H1 (cell line): ENCODE measurements around the gene AGPS. TPM values are rescaled to one million over a fixed set of nuclear protein-coding genes. Genes with fewer than 3 reads are reported as not detected.

Experiments
- CTCF ChIA-PET: fragments of 300-600 bp; sonication (Branson Sonifier 250); formaldehyde crosslinking; loops from one replicate; lab custom pipeline; 2021; ENCODE audit not compliant: partially characterized antibody; lab: Charles Lee
- POLR2A ChIA-PET: fragments of 300-600 bp; sonication (Branson Sonifier 250); formaldehyde crosslinking; loops from one replicate; lab custom pipeline; 2021; ENCODE audit warnings: inconsistent platforms; ENCODE audit not compliant: partially characterized antibody; lab: Charles Lee
- DNase-seq, 2 experiments: peaks; one replicate each; pipeline versions ENCODE4 v3.0.0 to v3.0.0-alpha.2; 2010 to 2022; ENCODE audit warnings: low spot score in 2 of 2, low read depth in 1 of 2, mixed read lengths in 1 of 2
- FAIRE-seq: peaks from 2 replicates; lab custom pipeline; 2011; peaks lifted over from hg19 to GRCh38; lab: Jason Lieb, UNC
- H2AFZ ChIP-seq: 2 replicates; pipeline ENCODE4 v1.8.1; 2012; ENCODE audit warnings: low read length, inconsistent platforms
- H2AK5ac ChIP-seq: 2 replicates; pipeline ENCODE4 v1.6.1; 2013; ENCODE audit warnings: low read depth, low read length
- H2BK120ac ChIP-seq: replicated peaks from 2 replicates; pipeline ENCODE3; 2013; ENCODE audit warnings: low read depth, low read length, inconsistent platforms
- H2BK12ac ChIP-seq: 2 replicates; pipeline ENCODE4 v1.6.1; 2013; ENCODE audit warnings: low read depth, low read length
- H2BK15ac ChIP-seq: 2 replicates; pipeline ENCODE4 v1.6.1; 2013; ENCODE audit warnings: low read length
- H2BK20ac ChIP-seq: 2 replicates; pipeline ENCODE4 v1.6.1; 2013; ENCODE audit warnings: low read length
- H2BK5ac ChIP-seq: 2 replicates; pipeline ENCODE4 v1.6.1; 2013; ENCODE audit warnings: low read depth, low read length
- H3K14ac ChIP-seq: 2 replicates; pipeline ENCODE4 v1.6.1; 2013; ENCODE audit warnings: inconsistent platforms; ENCODE audit not compliant: insufficient read length
- H3K18ac ChIP-seq: 2 replicates; pipeline ENCODE4 v1.6.1; 2013; ENCODE audit warnings: low read length; ENCODE audit errors: extremely low read depth
- H3K23ac ChIP-seq: 2 replicates; pipeline ENCODE4 v1.6.1; 2013; ENCODE audit warnings: inconsistent platforms; ENCODE audit not compliant: insufficient read length
- H3K23me2 ChIP-seq: 2 replicates; pipeline ENCODE4 v1.6.1; 2013; ENCODE audit warnings: low read depth, low read length
- H3K27ac ChIP-seq: 2 replicates; pipeline ENCODE4 v1.6.1; 2011; ENCODE audit warnings: low read depth, low read length, inconsistent platforms
- H3K27me3 ChIP-seq, 4 experiments: replicated peaks in 1 of 4; 1 replicate in 1 of 4; 2 replicates in 3 of 4; pipeline versions ENCODE4 v1.6.1 to v1.8.1; 2011 to 2013; ENCODE audit warnings: low read length in 3 of 4, mild to moderate bottlenecking in 3 of 4, inconsistent platforms in 2 of 4, mixed read lengths in 2 of 4, moderate library complexity in 1 of 4; ENCODE audit not compliant: control insufficient read depth in 3 of 4, insufficient read depth in 3 of 4; ENCODE audit errors: extremely low read depth in 1 of 4
- H3K36me3 ChIP-seq, 4 experiments: 2 replicates each; pipeline versions ENCODE4 v1.6.1 to v1.8.1; 2011 to 2013; ENCODE audit warnings: mild to moderate bottlenecking in 4 of 4, low read length in 3 of 4, moderate library complexity in 2 of 4, control low read depth in 1 of 4, inconsistent platforms in 1 of 4; ENCODE audit not compliant: insufficient read depth in 4 of 4, control insufficient read depth in 2 of 4
- H3K4ac ChIP-seq: replicated peaks from 2 replicates; pipeline ENCODE3; 2013; ENCODE audit warnings: low read length, low read depth, mixed read lengths, inconsistent platforms; ENCODE audit not compliant: insufficient read length
- H3K4me1 ChIP-seq, 4 experiments: replicated peaks in 1 of 4; 1 replicate in 1 of 4; 2 replicates in 3 of 4; pipeline versions ENCODE4 v1.6.1 to v1.8.1; 2011 to 2013; ENCODE audit warnings: low read length in 3 of 4, inconsistent platforms in 2 of 4, mixed read lengths in 1 of 4; ENCODE audit not compliant: insufficient read depth in 4 of 4, control insufficient read depth in 3 of 4
- H3K4me2 ChIP-seq, 2 experiments: 2 replicates each; pipeline versions ENCODE4 v1.6.1 to v1.8.1; 2011 to 2013; ENCODE audit warnings: low read depth in 2 of 2, low read length in 2 of 2, control low read depth in 1 of 2, inconsistent platforms in 1 of 2, mild to moderate bottlenecking in 1 of 2; ENCODE audit not compliant: insufficient read depth in 1 of 2
- H3K4me3 ChIP-seq, 4 experiments: fragments of 200-600, 300-600 bp in 1 of 4; sonication (generic), shearing (Covaris generic), sonication (Bioruptor Twin) in 1 of 4; 2 replicates each; pipeline versions ENCODE4 v1.5.1 to v1.8.1; 2011 to 2016; ENCODE audit warnings: low read length in 4 of 4, low read depth in 3 of 4, control low read depth in 2 of 4, inconsistent platforms in 2 of 4, mild to moderate bottlenecking in 2 of 4, mixed read lengths in 1 of 4, moderate library complexity in 1 of 4; ENCODE audit not compliant: insufficient read depth in 2 of 4; ENCODE audit errors: extremely low read depth in 1 of 4
- H3K56ac ChIP-seq: replicated peaks from 2 replicates; pipeline ENCODE3; 2013; ENCODE audit warnings: low read depth, mild to moderate bottlenecking, mixed read lengths, low read length, inconsistent platforms; ENCODE audit not compliant: insufficient read length
- H3K79me1 ChIP-seq: 2 replicates; pipeline ENCODE4 v1.6.1; 2013; ENCODE audit warnings: low read depth, low read length, control low read depth
- H3K79me2 ChIP-seq, 2 experiments: 2 replicates each; pipeline versions ENCODE4 v1.6.1 to v1.8.1; 2012 to 2013; ENCODE audit warnings: low read length in 2 of 2, mild to moderate bottlenecking in 2 of 2, inconsistent platforms in 1 of 2; ENCODE audit not compliant: insufficient read depth in 2 of 2, control insufficient read depth in 1 of 2
- H3K9ac ChIP-seq, 4 experiments: replicated peaks in 1 of 4; 1 replicate in 1 of 4; 2 replicates in 3 of 4; pipeline versions ENCODE4 v1.6.1 to v1.8.1; 2011 to 2013; ENCODE audit warnings: low read depth in 3 of 4, low read length in 3 of 4, control low read depth in 2 of 4, mild to moderate bottlenecking in 2 of 4, moderate library complexity in 2 of 4, inconsistent platforms in 1 of 4; ENCODE audit errors: extremely low read depth in 1 of 4
- H3K9me3 ChIP-seq, 2 experiments: 2 replicates each; pipeline versions ENCODE4 v1.6.1 to v1.8.1; 2012 to 2013; ENCODE audit warnings: mild to moderate bottlenecking in 2 of 2, moderate library complexity in 2 of 2, control low read depth in 1 of 2, inconsistent platforms in 1 of 2, low read depth in 1 of 2, low read length in 1 of 2, mixed read lengths in 1 of 2; ENCODE audit not compliant: insufficient read depth in 2 of 2
- H4K20me1 ChIP-seq, 2 experiments: replicated peaks in 1 of 2; 2 replicates each; pipeline versions ENCODE3 to v1.8.1; 2011 to 2013; ENCODE audit warnings: inconsistent platforms in 2 of 2, low read length in 2 of 2, mild to moderate bottlenecking in 1 of 2; ENCODE audit not compliant: insufficient read depth in 2 of 2, control insufficient read depth in 1 of 2
- H4K5ac ChIP-seq: 2 replicates; pipeline ENCODE4 v1.6.1; 2013; ENCODE audit warnings: low read length, low read depth, mixed read lengths, inconsistent platforms; ENCODE audit not compliant: insufficient read length
- H4K8ac ChIP-seq: 2 replicates; pipeline ENCODE4 v1.8.0; 2013; ENCODE audit warnings: mild to moderate bottlenecking, moderate library complexity, low read length, inconsistent platforms; ENCODE audit not compliant: insufficient read depth; ENCODE audit errors: extremely low read depth
- H4K91ac ChIP-seq: replicated peaks from 2 replicates; pipeline ENCODE3; 2013; ENCODE audit warnings: low read length, mixed read lengths, inconsistent platforms; ENCODE audit not compliant: insufficient read length
- BACH1 ChIP-seq: IDR thresholded peaks from 2 replicates; pipeline ENCODE4 v1.6.1; 2012; ENCODE audit warnings: low read length, improper control_type of control experiment
- E2F6 ChIP-seq: IDR thresholded peaks from 2 replicates; pipeline ENCODE4 v1.6.1; 2012; ENCODE audit warnings: inconsistent platforms
- HDAC2 ChIP-seq, 2 experiments: fragments of 300-600 bp in 1 of 2; sonication (generic) in 1 of 2; IDR thresholded peaks; 2 replicates each; pipeline ENCODE4 v1.6.1; 2011 to 2012; ENCODE audit warnings: low read depth in 2 of 2, low read length in 2 of 2, mild to moderate bottlenecking in 2 of 2, moderate library complexity in 2 of 2, borderline replicate concordance in 1 of 2, inconsistent platforms in 1 of 2
- KDM5A ChIP-seq: fragments of 200-600 bp; IDR thresholded peaks from 2 replicates; pipeline ENCODE4 v1.7.1; 2012; ENCODE audit warnings: mild to moderate bottlenecking, low read length, inconsistent platforms, mixed read lengths
- MAFK ChIP-seq: IDR thresholded peaks from 2 replicates; pipeline ENCODE4 v1.6.1; 2012; ENCODE audit warnings: low read depth, mild to moderate bottlenecking, improper control_type of control experiment, low read length
- NRF1 ChIP-seq: IDR thresholded peaks from 2 replicates; pipeline ENCODE4 v1.6.1; 2011; ENCODE audit warnings: mild to moderate bottlenecking, low read depth, low read length, improper control_type of control experiment
- SP1 ChIP-seq: IDR thresholded peaks from 2 replicates; pipeline ENCODE4 v1.6.1; 2011; ENCODE audit warnings: low read depth, low read length
- WGBS, 2 experiments: shearing (Covaris generic) in 1 of 2; methylation state at CpG; one replicate each; pipeline versions ENCODE4 v1.1.6 to v1.1.7; 2013 to 2015; ENCODE audit warnings: low lambda C conversion rate in 2 of 2, mixed read lengths in 2 of 2, inconsistent platforms in 1 of 2, low coverage in 1 of 2, missing lambda C conversion rate in 1 of 2; ENCODE audit not compliant: insufficient replicate concordance in 2 of 2, insufficient coverage in 1 of 2, insufficient read length in 1 of 2; ENCODE audit errors: extremely low coverage in 1 of 2, missing lambda C conversion rate in 1 of 2; 5-methylcytosine and 5-hydroxymethylcytosine counted together
- polyA plus RNA-seq, 7 experiments: library from polyadenylated mRNA; depleted of rRNA in 3 of 7; stranded (reverse) in 5 of 7; unstranded in 2 of 7; fragments of >200 nt in 5 of 7; fragments of 200-250 nt in 2 of 7; gene quantifications; 1 replicate in 5 of 7; 2 replicates in 1 of 7; 4 replicates in 1 of 7; pipeline versions ENCODE4 v1.2.1 to v1.2.3, GENCODE V29; 2011 to 2013; ENCODE audit warnings: missing spikeins in 2 of 7, mixed read lengths in 2 of 7
- total RNA-seq: library from RNA; stranded (reverse); fragmentation: NEBNext Ultra II Directional; extraction: Animal tissue kit (Norgen Biotek cat#: 25700); gene quantifications from 2 replicates; pipeline ENCODE4 v1.2.1, GENCODE V29; 2021

AGPS gene
- total and polyA plus RNA-seq, 2 of the 8 experiments (the other 6 are each of a cell fraction or from before 2014, with no cell fraction given), result 7.3 to 57.8 TPM

GRCh38 chr2:177363332-177363731 lies 29.2 kb upstream of the AGPS start:
- TF ChIP-seq E2F6 (no peak), BACH1 (no peak), NRF1 (no peak), KDM5A (no peak), HDAC2 (IDR thresholded peaks at IDR 0.05; ENCODE audit: borderline replicate concordance in 1 of 2, low read depth in 2 of 2, low read length in 2 of 2) (no peak), SP1 (no peak), MAFK (no peak)
- no peak overlapping the region for H3K27ac ChIP-seq
- ChIA-PET POLR2A (no interaction called here), CTCF (no interaction called here)
- no peak overlapping the region for H3K4me2 ChIP-seq
- FAIRE-seq, result no peak
- H3K79me1 ChIP-seq, result no peaks in the 10 kb centered on the region
- H4K20me1 ChIP-seq, result no peaks in the 10 kb centered on the region
- DNase-seq, result no peak
- H4K91ac ChIP-seq, result no peak overlapping the region
- no peak overlapping the region for H2AK5ac ChIP-seq
- H2BK20ac ChIP-seq, result no peak overlapping the region
- H3K4ac ChIP-seq, result no peak overlapping the region
- H3K4me1 ChIP-seq, result peaks cover 0 to 2% (median 0%) of the 10 kb centered on the region in 4 experiments; a peak in 1 of 7 replicates
- no peaks in the 10 kb centered on the region for H3K79me2 ChIP-seq
- WGBS, 2 experiments, result 86% methylated on average over 7 of the region's 7 CpGs; no CpG with 5 or more reads in 1 of the 2 experiments
- no peak overlapping the region for H3K23ac ChIP-seq
- no peaks in the 10 kb centered on the region for H3K27me3 ChIP-seq
- H4K5ac ChIP-seq, result no peak overlapping the region
- H3K9me3 ChIP-seq, result no peaks in the 10 kb centered on the region
- H2BK12ac ChIP-seq, result no peak overlapping the region
- H3K9ac ChIP-seq, result no peak overlapping the region
- H2BK120ac ChIP-seq, result no peak overlapping the region
- H3K56ac ChIP-seq, result no peak overlapping the region
- no peaks in the 10 kb centered on the region for H3K36me3 ChIP-seq
- no peak overlapping the region for H3K14ac ChIP-seq
- H3K23me2 ChIP-seq, result no peaks in the 10 kb centered on the region; the same call in 1 of the 2 replicates
- no peak overlapping the region for H2BK15ac ChIP-seq
- H4K8ac ChIP-seq, result 0 out of 2 replicates have a peak overlapping the region, but pooled peaks have one; percentile 5
- no peak overlapping the region for H2BK5ac ChIP-seq
- no peak overlapping the region for H3K4me3 ChIP-seq
- H2AFZ ChIP-seq, result no peak overlapping the region
- H3K18ac ChIP-seq, result no peak overlapping the region
